T47D (cell line): Measurements from ENCODE around the gene AMHR2.
"Not testable (repeated sequence)": the region's sequence is repeated elsewhere in the genome, so short reads cannot be mapped to it uniquely, and the experiment has no call there.

Experiments used
- DNase-seq, 2 experiments: peaks; one replicate each; pipeline versions ENCODE4 v3.0.0 to v3.0.0-alpha.2; 2011 to 2012; ENCODE audit warnings: low read depth in 1 of 2, low spot score in 1 of 2
- JUND ChIP-seq: IDR thresholded peaks from 2 replicates; pipeline ENCODE4 v1.6.1; 2012; ENCODE audit warnings: low read depth
- in situ Hi-C: cut with HindIII; loops from 2 replicates; pipeline ENCODE4 v1.10.0; 2016; ENCODE audit warnings: low sequenced_read_pairs, low pct_unique_long_range_greater_than_20kb

Gene AMHR2

GRCh38 chr12:53423597-53423996, at the start of gene AMHR2:
Gene AMHR2, plus strand, starts transcription at chr12:53423855. Its CDS starts 80 bp downstream, at chr12:53423935.
- in situ Hi-C loops: no loop called here
- no peak for DNase-seq
- no peak for TF ChIP-seq JUND

- in situ Hi-C loops: not testable (repeated sequence)
Measured at GRCh38 chr12:53374277-53374676, 49.4 kb upstream of the AMHR2 start.

GRCh38 chr12:53376747-53377146, 46.9 kb upstream of the AMHR2 start:
- in situ Hi-C loops: no loop called here
- no peak for TF ChIP-seq JUND
- no peak for DNase-seq

More at GRCh38 chr12:53374277-53374676, 49.4 kb upstream of the AMHR2 start:
- DNase-seq: not testable (repeated sequence)

GRCh38 chr12:53378222-53378621, 45.4 kb upstream of the AMHR2 start:
- in situ Hi-C loops: no loop called here
- DNase-seq: no peak
- no peak for TF ChIP-seq JUND

GRCh38 chr12:53378724-53379388, 44.8 kb upstream of the AMHR2 start:
- no peak for TF ChIP-seq JUND
- in situ Hi-C loops: no loop called here
- DNase-seq: peak in 1 of 2 experiments; percentile 50

- peak; percentile 90 to 100 for DNase-seq
- no peak for TF ChIP-seq JUND
- in situ Hi-C loops: no loop called here
Measured at GRCh38 chr12:53379389-53380103, 44.1 kb upstream of the AMHR2 start.

GRCh38 chr12:53380104-53380793, 43.4 kb upstream of the AMHR2 start, which contains the start of gene SP1:
Gene SP1, plus strand, starts transcription at chr12:53380176. Its CDS starts 116 bp downstream, at chr12:53380292.
- in situ Hi-C loops: no loop called here
- no peak for TF ChIP-seq JUND
- DNase-seq: peak; percentile 54 to 97

- in situ Hi-C loops: no loop called here
- DNase-seq: no peak
- TF ChIP-seq JUND: no peak
Measured at GRCh38 chr12:53380794-53381730, 42.6 kb upstream of the AMHR2 start.

- in situ Hi-C loops: no loop called here
- no peak for TF ChIP-seq JUND
- DNase-seq: peak in 1 of 2 experiments; percentile 81
Measured at GRCh38 chr12:53381731-53382630, 41.7 kb upstream of the AMHR2 start.

GRCh38 chr12:53383258-53383657, 40.4 kb upstream of the AMHR2 start:
- no peak for TF ChIP-seq JUND
- in situ Hi-C loops: no loop called here

GRCh38 chr12:53386381-53386780, 37.3 kb upstream of the AMHR2 start:
- in situ Hi-C loops, DNase-seq: not testable (repeated sequence)

More at GRCh38 chr12:53383258-53383657, 40.4 kb upstream of the AMHR2 start:
- no peak for DNase-seq
